Measurements from ENCODE around the gene ELMO1.

The ELMO1 gene

GRCh38 chr7:37408291-37409228, 40.1 kb downstream of the ELMO1 start:
- no peak for DNase-seq (ENCODE audit: low read depth)

GRCh38 chr7:37405603-37406122, 43.0 kb downstream of the ELMO1 start:
- DNase-seq (ENCODE audit: low read depth), result no peak

- DNase-seq (ENCODE audit: low read depth), result no peak
Measured at GRCh38 chr7:37405128-37405527, 43.5 kb downstream of the ELMO1 start.

- no peak for DNase-seq (ENCODE audit: low read depth)
Measured at GRCh38 chr7:37399876-37400421, 48.7 kb downstream of the ELMO1 start.

GRCh38 chr7:37398403-37398802, 50.3 kb downstream of the ELMO1 start:
- no peak for DNase-seq (ENCODE audit: low read depth)

- no peak for DNase-seq (ENCODE audit: low read depth)
Measured at GRCh38 chr7:37395618-37396259, 52.9 kb downstream of the ELMO1 start.

GRCh38 chr7:37394158-37394557, 54.5 kb downstream of the ELMO1 start:
- DNase-seq (ENCODE audit: low read depth), result no peak

- DNase-seq (ENCODE audit: low read depth), result no peak
Measured at GRCh38 chr7:37393476-37393875, 55.2 kb downstream of the ELMO1 start.

GRCh38 chr7:37392673-37393017, 56.0 kb downstream of the ELMO1 start:
- no peak for DNase-seq (ENCODE audit: low read depth)

- no peak for DNase-seq (ENCODE audit: low read depth)
Measured at GRCh38 chr7:37391791-37392672, 56.6 kb downstream of the ELMO1 start.

GRCh38 chr7:37390114-37390513, 58.5 kb downstream of the ELMO1 start:
- DNase-seq (ENCODE audit: low read depth), result no peak

GRCh38 chr7:37388811-37389210, 59.9 kb downstream of the ELMO1 start:
- no peak for DNase-seq (ENCODE audit: low read depth)

GRCh38 chr7:37385787-37386186, 62.9 kb downstream of the ELMO1 start:
- DNase-seq (ENCODE audit: low read depth), result no peak

- no peak for DNase-seq (ENCODE audit: low read depth)
Measured at GRCh38 chr7:37382546-37383088, 66.0 kb downstream of the ELMO1 start.

- DNase-seq (ENCODE audit: low read depth), result no peak
Measured at GRCh38 chr7:37380831-37381230, 67.8 kb downstream of the ELMO1 start.

- no peak for DNase-seq (ENCODE audit: low read depth)
Measured at GRCh38 chr7:37379546-37380277, 69.0 kb downstream of the ELMO1 start.

- no peak for DNase-seq (ENCODE audit: low read depth)
Measured at GRCh38 chr7:37377231-37377630, 71.4 kb downstream of the ELMO1 start.

GRCh38 chr7:37376386-37376785, 72.3 kb downstream of the ELMO1 start:
- no peak for DNase-seq (ENCODE audit: low read depth)

GRCh38 chr7:37372750-37373149, 75.9 kb downstream of the ELMO1 start:
- no peak for DNase-seq (ENCODE audit: low read depth)

GRCh38 chr7:37371755-37372154, 76.9 kb downstream of the ELMO1 start:
- DNase-seq (ENCODE audit: low read depth), result no peak

- DNase-seq (ENCODE audit: low read depth), result no peak
Measured at GRCh38 chr7:37369906-37370305, 78.8 kb downstream of the ELMO1 start.

Measured in stimulated activated CD8-positive, alpha-beta memory T cell treated with anti-CD3 and anti-CD28 coated beads, Interleukin-12 subunit alpha, Interleukin-12 subunit beta, amount 100 ng/mL, for 1 hour (primary cell).